Keratinocyte (primary cell): ENCODE data around the gene NDUFAF2.

ENCODE experiments used
- EZH2 ChIP-seq: IDR thresholded peaks from one replicate; pipeline ENCODE4 v1.6.1; 2012; ENCODE audit warnings: inconsistent platforms, mild to moderate bottlenecking, low read length, moderate library complexity
- TF ChIP-seq, protein P1 (sequence below), 3 experiments: IDR thresholded peaks in 1 of 3; conservative IDR thresholded peaks in 1 of 3; optimal IDR thresholded peaks in 1 of 3; 2 replicates in 2 of 3; 3 replicates in 1 of 3; pipeline versions ENCODE3 to v1.5.1; 2011; ENCODE audit warnings: low read length in 3 of 3, mild to moderate bottlenecking in 3 of 3, moderate library complexity in 2 of 3, control low read depth in 1 of 3, inconsistent platforms in 1 of 3; ENCODE audit not compliant: insufficient read depth in 2 of 3; ENCODE audit errors: extremely low read depth in 1 of 3

- no peak for TF ChIP-seq EZH2
- TF ChIP-seq, protein P1, sequence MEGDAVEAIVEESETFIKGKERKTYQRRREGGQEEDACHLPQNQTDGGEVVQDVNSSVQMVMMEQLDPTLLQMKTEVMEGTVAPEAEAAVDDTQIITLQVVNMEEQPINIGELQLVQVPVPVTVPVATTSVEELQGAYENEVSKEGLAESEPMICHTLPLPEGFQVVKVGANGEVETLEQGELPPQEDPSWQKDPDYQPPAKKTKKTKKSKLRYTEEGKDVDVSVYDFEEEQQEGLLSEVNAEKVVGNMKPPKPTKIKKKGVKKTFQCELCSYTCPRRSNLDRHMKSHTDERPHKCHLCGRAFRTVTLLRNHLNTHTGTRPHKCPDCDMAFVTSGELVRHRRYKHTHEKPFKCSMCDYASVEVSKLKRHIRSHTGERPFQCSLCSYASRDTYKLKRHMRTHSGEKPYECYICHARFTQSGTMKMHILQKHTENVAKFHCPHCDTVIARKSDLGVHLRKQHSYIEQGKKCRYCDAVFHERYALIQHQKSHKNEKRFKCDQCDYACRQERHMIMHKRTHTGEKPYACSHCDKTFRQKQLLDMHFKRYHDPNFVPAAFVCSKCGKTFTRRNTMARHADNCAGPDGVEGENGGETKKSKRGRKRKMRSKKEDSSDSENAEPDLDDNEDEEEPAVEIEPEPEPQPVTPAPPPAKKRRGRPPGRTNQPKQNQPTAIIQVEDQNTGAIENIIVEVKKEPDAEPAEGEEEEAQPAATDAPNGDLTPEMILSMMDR (optimal IDR thresholded peaks at IDR 0.05 in 1 of 3, IDR thresholded peaks at IDR 0.05 in 1 of 3, conservative IDR thresholded peaks at IDR 0.05 in 1 of 3; ENCODE audit: extremely low read depth in 1 of 3, insufficient read depth in 2 of 3, low read length in 3 of 3), result peak in 2 of 3 experiments; percentile 54 to 76
Observed at GRCh38 chr5:61055434-61056006, 110.5 kb downstream of the NDUFAF2 start.
